GM21367 (cell line): ENCODE measurements around the gene TNFSF13.
A peak's percentile ranks its signal among the peaks of the same experiment; 100 is the strongest.

Experiments used
- ATAC-seq: cut with Tn5 transposase; IDR thresholded peaks from one replicate; pipeline ENCODE4 v1.9.1; 2021; ENCODE audit not compliant: unreplicated experiment

Gene TNFSF13

GRCh38 chr17:7551396-7551795 is 7.2 kb upstream of the TNFSF13 start:
- no peak for ATAC-seq

GRCh38 chr17:7552621-7553051 is 5.9 kb upstream of the TNFSF13 start:
- peak; percentile 62 for ATAC-seq

- no peak for ATAC-seq
Measured at GRCh38 chr17:7553356-7553755, 5.2 kb upstream of the TNFSF13 start.

- ATAC-seq = no peak
Measured at GRCh38 chr17:7555320-7555948, 3.1 kb upstream of the TNFSF13 start.

GRCh38 chr17:7556627-7557026 is 1.9 kb upstream of the TNFSF13 start:
- no peak for ATAC-seq

- no peak for ATAC-seq
Measured at GRCh38 chr17:7557147-7557764, 1.3 kb upstream of the TNFSF13 start.

GRCh38 chr17:7557775-7558543 is 591 bp upstream of the TNFSF13 start:
- ATAC-seq = no peak

GRCh38 chr17:7559320-7560171 is 996 bp downstream of the TNFSF13 start:
- no peak for ATAC-seq

GRCh38 chr17:7560172-7561027 is 1.9 kb downstream of the TNFSF13 start:
- ATAC-seq = no peak

GRCh38 chr17:7561028-7561575 is 2.6 kb downstream of the TNFSF13 start:
- ATAC-seq = peak; percentile 47

GRCh38 chr17:7561589-7562207 is 3.1 kb downstream of the TNFSF13 start, which contains the start of gene SENP3:
TSS of gene SENP3 (plus strand) at chr17:7561919. CDS start at chr17:7563077, 1,158 bp downstream.
- peak; percentile 49 for ATAC-seq

- peak; percentile 13 for ATAC-seq
Measured at GRCh38 chr17:7562208-7562605, 3.7 kb downstream of the TNFSF13 start.

GRCh38 chr17:7563115-7563869 is 4.7 kb downstream of the TNFSF13 start:
- ATAC-seq = no peak

- no peak for ATAC-seq
Measured at GRCh38 chr17:7569571-7569970, 11.0 kb downstream of the TNFSF13 start.

GRCh38 chr17:7570351-7570750 is 11.8 kb downstream of the TNFSF13 start:
- no peak for ATAC-seq

GRCh38 chr17:7572338-7572587 is 13.7 kb downstream of the TNFSF13 start:
- no peak for ATAC-seq

- ATAC-seq = peak; percentile 76
Measured at GRCh38 chr17:7572588-7573323, 14.2 kb downstream of the TNFSF13 start.
